ENCODE data around the gene IBA57.

DNA sequence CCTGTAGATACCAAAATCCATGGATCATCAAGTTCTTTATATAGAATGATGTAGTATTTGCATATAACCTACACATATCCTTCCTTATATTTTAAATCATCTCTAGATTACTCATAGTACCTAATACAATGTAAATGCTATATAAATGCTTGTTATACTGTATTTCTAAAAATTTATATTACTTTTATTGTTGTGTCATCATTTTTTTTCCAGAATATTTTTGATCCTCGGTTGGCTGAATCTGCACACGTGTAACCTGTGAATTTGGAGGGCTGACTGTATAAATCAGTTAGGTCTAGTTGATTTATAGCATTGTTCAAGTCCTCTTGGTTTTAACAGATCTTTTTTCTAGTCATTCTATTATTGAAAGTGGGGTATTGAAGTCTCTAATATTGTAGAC is 65.6 kb downstream of the IBA57 start:
- no peak for TF ChIP-seq POLR2A (IDR thresholded peaks at IDR 0.05)
- TF ChIP-seq, protein P1, sequence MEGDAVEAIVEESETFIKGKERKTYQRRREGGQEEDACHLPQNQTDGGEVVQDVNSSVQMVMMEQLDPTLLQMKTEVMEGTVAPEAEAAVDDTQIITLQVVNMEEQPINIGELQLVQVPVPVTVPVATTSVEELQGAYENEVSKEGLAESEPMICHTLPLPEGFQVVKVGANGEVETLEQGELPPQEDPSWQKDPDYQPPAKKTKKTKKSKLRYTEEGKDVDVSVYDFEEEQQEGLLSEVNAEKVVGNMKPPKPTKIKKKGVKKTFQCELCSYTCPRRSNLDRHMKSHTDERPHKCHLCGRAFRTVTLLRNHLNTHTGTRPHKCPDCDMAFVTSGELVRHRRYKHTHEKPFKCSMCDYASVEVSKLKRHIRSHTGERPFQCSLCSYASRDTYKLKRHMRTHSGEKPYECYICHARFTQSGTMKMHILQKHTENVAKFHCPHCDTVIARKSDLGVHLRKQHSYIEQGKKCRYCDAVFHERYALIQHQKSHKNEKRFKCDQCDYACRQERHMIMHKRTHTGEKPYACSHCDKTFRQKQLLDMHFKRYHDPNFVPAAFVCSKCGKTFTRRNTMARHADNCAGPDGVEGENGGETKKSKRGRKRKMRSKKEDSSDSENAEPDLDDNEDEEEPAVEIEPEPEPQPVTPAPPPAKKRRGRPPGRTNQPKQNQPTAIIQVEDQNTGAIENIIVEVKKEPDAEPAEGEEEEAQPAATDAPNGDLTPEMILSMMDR (IDR thresholded peaks at IDR 0.05), result no peak

All from Peyer's patch (tissue), 4 donors.